Esophagus (tissue), 2 donors: ENCODE results near the gene LANCL1. TPM values are rescaled to one million over a fixed set of nuclear protein-coding genes. Genes with fewer than 3 reads are reported as not detected.
"Not testable (repeated sequence)": the region's sequence is repeated elsewhere in the genome, so short reads cannot be mapped to it uniquely, and the experiment has no call there.

Experiments used
- H3K27ac ChIP-seq, 2 donors: one replicate each; pipeline ENCODE4 v1.5.1; 2013; ENCODE audit warnings: low read depth in 2 of 2, mild to moderate bottlenecking in 2 of 2, inconsistent platforms in 1 of 2, low read length in 1 of 2, moderate library complexity in 1 of 2
- H3K27me3 ChIP-seq, 2 donors: one replicate each; pipeline ENCODE4 v1.6.1; 2013; ENCODE audit warnings: low read length in 2 of 2, control low read depth in 1 of 2, mild to moderate bottlenecking in 1 of 2; ENCODE audit not compliant: insufficient read depth in 2 of 2, control insufficient read depth in 1 of 2
- H3K36me3 ChIP-seq, 2 donors: one replicate each; pipeline ENCODE4 v1.6.1; 2013; ENCODE audit warnings: low read length in 1 of 2; ENCODE audit not compliant: control insufficient read depth in 2 of 2, insufficient read depth in 2 of 2
- H3K4me1 ChIP-seq, 2 donors: one replicate each; pipeline ENCODE4 v1.6.1; 2013; ENCODE audit warnings: low read length in 1 of 2; ENCODE audit not compliant: control insufficient read depth in 2 of 2, insufficient read depth in 2 of 2
- H3K4me3 ChIP-seq, 2 donors: one replicate each; pipeline ENCODE4 v1.5.1; 2013; ENCODE audit warnings: low read length in 2 of 2, mild to moderate bottlenecking in 2 of 2, low read depth in 1 of 2, moderate library complexity in 1 of 2
- H3K9me3 ChIP-seq, 2 donors: one replicate each; pipeline ENCODE4 v1.6.1; 2013; ENCODE audit warnings: mild to moderate bottlenecking in 2 of 2, low read depth in 1 of 2, low read length in 1 of 2, moderate library complexity in 1 of 2; ENCODE audit not compliant: control insufficient read depth in 2 of 2, insufficient read depth in 1 of 2
- WGBS, 2 donors: extraction: QIAGEN DNeasy Blood & Tissue Kit; methylation state at CpG; one replicate each; pipeline ENCODE4 v1.1.7; 2013; 5-methylcytosine and 5-hydroxymethylcytosine counted together
- polyA plus RNA-seq, 2 donors: library from polyadenylated mRNA; stranded (reverse); fragments of 200-250 nt; gene quantifications; one replicate each; pipeline ENCODE4 v1.2.3, GENCODE V29; 2013
- donor health status: healthy with polysubstance abuse.
- donor health status: Bipolar disorder and iron deficiency.

The LANCL1 gene
- polyA plus RNA-seq, 2 donors: 4.4 to 13.8 TPM

DNA sequence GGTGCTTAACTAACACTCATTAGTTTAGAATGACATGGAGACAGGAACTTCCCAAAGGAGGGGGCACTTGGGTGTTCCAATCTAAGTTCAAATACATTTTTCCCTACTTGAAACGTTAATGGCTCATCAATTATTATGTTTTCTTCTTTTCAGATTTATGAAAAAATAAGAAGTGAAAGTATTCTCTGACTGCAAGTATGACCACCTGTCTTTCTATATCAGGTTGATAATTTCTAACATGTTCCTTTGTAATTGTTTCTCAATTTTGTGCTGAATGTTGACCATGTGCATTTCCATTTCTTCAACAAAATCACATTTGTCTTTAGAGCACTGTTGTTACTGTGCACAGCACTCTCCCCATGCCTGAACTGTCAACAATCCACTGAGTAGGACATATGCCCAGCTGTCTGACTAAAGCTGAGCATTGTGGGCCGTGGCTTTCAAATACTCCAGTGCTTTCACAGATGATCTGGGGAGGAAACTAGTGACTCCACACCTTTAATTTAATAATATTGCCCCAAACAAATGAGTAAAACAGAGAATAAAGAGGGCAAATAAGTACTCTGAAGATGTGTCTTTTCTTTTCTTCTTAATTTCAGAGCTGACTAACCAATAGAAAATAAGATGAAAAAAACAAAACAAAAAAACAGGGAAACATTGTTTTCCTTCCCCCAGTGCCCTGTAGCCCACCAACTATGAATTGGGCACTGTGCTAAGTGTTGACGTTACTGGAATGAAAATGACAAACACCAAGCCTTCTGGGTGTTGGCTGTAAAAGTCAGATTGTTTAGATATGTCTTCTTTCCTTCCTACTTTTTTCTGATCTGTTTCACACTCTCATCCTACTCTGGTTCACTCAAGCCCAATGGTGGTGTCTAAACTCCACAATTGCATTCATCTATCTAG is 16.0 kb downstream of the LANCL1 start:
- no peaks in the 10 kb centered on the region for H3K4me1 ChIP-seq
- peaks cover 0 to 2% of the 10 kb centered on the region in 2 donors for H3K36me3 ChIP-seq
- no peaks in the 10 kb centered on the region for H3K9me3 ChIP-seq
- no peaks in the 10 kb centered on the region for H3K27me3 ChIP-seq
- WGBS, 2 donors: 88 to 89% methylated on average over 3 of the region's 3 CpGs
- H3K4me3 ChIP-seq: no peak overlapping the region
- H3K27ac ChIP-seq: no peak overlapping the region

DNA sequence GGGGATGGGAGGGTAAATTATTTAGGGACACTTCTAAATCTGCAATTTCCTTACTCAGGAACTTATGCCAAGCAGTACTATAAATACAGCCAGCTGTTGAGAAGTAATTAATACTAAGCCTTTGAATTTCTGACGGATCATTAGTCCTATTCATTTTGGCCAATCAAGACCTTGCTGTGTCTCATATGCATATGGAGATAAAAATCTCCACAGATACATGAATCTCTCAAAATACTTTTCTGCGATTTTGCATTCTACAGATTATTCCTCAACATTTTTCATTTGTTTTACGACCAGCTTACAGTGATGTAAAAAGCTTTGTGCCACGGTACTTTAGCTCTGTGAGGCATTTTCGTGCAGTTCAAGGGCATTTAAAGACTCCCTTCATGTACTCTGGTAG is 16.7 kb downstream of the LANCL1 start:
- Histone ChIP-seq H3K27me3 (no peaks in the 10 kb centered on the region), H3K27ac (no peak overlapping the region), H3K36me3 (peaks cover 0 to 2% of the 10 kb centered on the region in 2 donors), H3K9me3 (no peaks in the 10 kb centered on the region), H3K4me1 (no peaks in the 10 kb centered on the region), H3K4me3 (no peak overlapping the region)
- whole genome bisulfite sequencing, 2 donors: 82 to 95% methylated on average over 5 of the region's 5 CpGs

DNA sequence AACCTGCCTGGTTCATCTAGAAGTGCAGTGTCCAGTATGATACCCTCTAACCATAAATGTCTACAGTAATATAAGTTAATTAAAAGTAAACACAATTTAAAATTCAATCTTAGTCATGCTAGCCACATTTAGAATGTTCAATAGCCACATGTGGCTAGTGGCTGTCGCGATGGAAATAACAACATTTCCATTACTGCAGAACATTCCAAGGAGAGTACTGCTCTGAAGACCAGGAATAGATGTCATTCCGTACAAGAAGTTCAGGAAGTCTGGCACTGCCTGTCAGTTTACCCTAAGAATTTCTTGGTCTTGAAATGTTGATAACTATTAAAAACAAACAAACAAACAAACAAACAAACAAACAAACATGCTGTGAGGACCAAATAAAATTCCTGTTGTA is 17.2 kb downstream of the LANCL1 start:
- Histone ChIP-seq H3K27me3 (no peaks in the 10 kb centered on the region), H3K27ac (no peak overlapping the region), H3K4me3 (no peak overlapping the region), H3K36me3 (peaks cover 0 to 2% of the 10 kb centered on the region in 2 donors), H3K4me1 (no peaks in the 10 kb centered on the region), H3K9me3 (no peaks in the 10 kb centered on the region)
- 93 to 95% methylated on average over 3 of the region's 3 CpGs for WGBS, 2 donors

DNA sequence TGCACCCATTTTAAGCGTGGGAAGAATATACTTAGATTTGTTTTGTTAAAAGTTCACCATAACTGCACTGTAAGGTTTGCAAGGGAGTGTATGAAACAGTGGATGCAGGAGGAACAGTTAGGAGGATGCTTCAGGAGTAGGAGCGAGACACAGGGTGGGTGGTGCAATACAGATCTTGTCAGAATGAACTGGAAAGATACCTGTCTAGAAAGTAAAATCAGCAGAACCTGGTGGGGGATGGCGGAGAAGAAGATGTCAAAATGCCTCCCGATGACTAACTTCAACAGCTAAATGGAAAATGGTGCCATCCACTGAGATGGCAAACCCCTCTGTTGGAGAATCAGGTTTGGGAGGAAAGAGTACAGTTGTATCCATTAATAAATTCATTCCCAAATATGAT is 18.2 kb downstream of the LANCL1 start:
- Histone ChIP-seq H3K36me3 (peaks cover 0 to 4% of the 10 kb centered on the region in 2 donors), H3K9me3 (no peaks in the 10 kb centered on the region), H3K27me3 (no peaks in the 10 kb centered on the region), H3K4me3 (no peak overlapping the region), H3K4me1 (no peaks in the 10 kb centered on the region), H3K27ac (no peak overlapping the region)
- 98 to 99% methylated on average over 4 of the region's 4 CpGs for WGBS, 2 donors

DNA sequence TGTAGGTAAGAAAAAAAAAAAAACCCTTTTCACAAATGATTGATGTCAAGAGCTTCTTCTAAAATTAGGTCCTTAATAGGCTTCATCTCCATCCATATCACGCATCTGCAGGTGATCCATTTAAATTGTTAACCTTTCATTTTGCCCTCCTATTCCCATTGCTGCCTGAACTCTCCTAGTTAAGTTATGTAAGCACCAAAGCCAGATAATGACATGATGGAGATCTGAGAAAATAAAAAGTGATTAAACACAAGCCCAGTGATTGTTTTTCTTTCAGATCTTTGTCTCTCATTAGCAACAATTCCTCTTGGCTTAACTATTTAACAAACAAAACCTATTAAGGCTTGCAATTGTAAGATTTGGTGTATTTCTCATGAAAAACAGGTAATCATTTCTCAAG is 20.0 kb downstream of the LANCL1 start:
- Histone ChIP-seq H3K36me3 (peaks cover 0 to 4% of the 10 kb centered on the region in 2 donors), H3K4me3 (no peak overlapping the region), H3K27me3 (no peaks in the 10 kb centered on the region), H3K27ac (no peak overlapping the region), H3K9me3 (no peaks in the 10 kb centered on the region), H3K4me1 (no peaks in the 10 kb centered on the region)
- 91 to 95% methylated on average over 1 of the region's 1 CpG for WGBS, 2 donors

DNA sequence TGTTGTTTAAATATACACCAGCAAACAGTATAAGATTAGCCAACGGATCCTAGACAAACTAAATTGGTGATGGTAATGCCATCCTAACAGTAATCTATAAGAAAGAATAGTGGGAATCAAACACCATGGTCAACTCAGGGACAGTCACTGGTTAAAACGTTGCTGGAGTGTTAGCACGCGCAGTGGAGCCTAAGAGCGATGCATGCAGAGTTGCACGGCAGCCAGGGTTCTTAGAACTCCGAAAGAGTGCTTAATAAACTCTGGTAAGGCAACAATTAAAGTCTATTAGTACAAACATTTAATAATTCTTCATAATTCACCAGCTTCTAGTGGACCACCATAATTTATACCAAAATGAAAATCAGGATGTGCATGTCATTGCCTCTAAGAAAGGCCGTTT is 22.2 kb downstream of the LANCL1 start:
- no peak overlapping the region for H3K4me3 ChIP-seq
- no peaks in the 10 kb centered on the region for H3K9me3 ChIP-seq
- H3K36me3 ChIP-seq: peaks cover 0 to 2% of the 10 kb centered on the region in 2 donors
- no peak overlapping the region for H3K27ac ChIP-seq
- no peaks in the 10 kb centered on the region for H3K4me1 ChIP-seq
- WGBS, 2 donors: 90% methylated on average over 8 of the region's 8 CpGs
- H3K27me3 ChIP-seq: no peaks in the 10 kb centered on the region

DNA sequence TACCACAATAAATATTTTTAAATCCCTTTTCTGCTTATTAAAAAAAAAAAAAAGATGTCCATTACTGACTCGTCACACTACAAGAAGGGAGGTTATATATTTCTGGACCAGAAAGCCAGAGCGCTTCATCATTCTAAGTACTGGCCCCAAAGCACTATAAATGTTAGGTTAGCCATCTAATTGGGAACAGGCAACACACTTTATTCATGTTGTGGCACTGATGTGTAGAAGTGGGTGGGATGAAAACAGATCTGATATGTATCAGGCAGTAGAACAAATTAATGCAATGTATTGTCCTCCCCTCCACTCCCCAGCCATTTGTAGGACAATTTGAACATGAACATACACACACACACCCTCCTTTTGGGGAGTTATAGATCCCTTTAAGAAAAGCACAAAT is 24.4 kb downstream of the LANCL1 start:
- peaks cover 0 to 2% of the 10 kb centered on the region in 2 donors for H3K36me3 ChIP-seq
- 98% methylated on average over 2 of the region's 2 CpGs for whole genome bisulfite sequencing, 2 donors

DNA sequence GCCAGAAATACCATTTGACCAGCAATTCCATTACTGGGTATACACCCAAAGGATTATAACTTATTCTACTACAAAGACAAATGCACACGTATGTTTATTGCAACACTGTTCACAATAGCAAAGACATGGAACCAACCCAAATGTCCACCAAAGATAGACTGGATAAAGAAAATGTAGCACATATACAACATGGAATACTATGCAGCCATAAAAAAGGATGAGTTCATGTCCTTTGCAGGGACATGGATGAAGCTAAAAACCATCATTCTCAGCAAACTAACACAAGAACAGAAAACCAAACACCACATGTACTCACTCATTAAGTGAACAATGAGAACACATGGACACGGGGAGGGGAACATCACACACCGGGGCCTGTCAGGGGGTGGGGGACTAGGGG is 25.6 kb downstream of the LANCL1 start:
- not testable (repeated sequence) for H3K4me1 ChIP-seq, H3K27me3 ChIP-seq, H3K36me3 ChIP-seq, H3K27ac ChIP-seq, H3K9me3 ChIP-seq, H3K4me3 ChIP-seq
- WGBS, 2 donors: 95 to 96% methylated on average over 3 of the region's 3 CpGs

More for the DNA sequence above, 24.4 kb downstream of the LANCL1 start:
- Histone ChIP-seq H3K4me3 (no peak overlapping the region), H3K9me3 (no peaks in the 10 kb centered on the region), H3K4me1 (no peaks in the 10 kb centered on the region), H3K27ac (no peak overlapping the region), H3K27me3 (no peaks in the 10 kb centered on the region)

DNA sequence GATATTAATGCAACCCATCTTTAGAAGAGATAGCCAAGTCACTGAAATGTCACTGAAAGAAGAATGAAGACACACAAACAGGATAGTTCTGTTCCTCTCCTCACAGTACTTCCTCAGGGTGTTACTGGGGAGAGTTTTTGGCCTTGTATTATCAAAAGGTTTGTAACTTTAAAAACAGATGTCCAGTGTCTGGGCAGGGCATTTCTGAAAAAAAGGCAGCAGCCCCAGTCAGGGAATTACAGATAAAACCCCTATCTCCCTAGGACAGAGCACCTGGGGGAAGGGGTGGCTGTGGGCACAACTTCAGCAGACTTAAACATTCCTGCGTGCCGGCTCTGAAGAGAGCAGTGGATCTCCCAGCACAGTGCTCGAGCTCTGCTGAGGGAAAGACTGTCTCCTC is 30.8 kb downstream of the LANCL1 start:
- no peaks in the 10 kb centered on the region for H3K4me1 ChIP-seq
- no peaks in the 10 kb centered on the region for H3K9me3 ChIP-seq
- no peaks in the 10 kb centered on the region for H3K36me3 ChIP-seq
- no peak overlapping the region for H3K27ac ChIP-seq
- no peak overlapping the region for H3K4me3 ChIP-seq
- 94 to 96% methylated on average over 3 of the region's 3 CpGs for WGBS, 2 donors
- no peaks in the 10 kb centered on the region for H3K27me3 ChIP-seq

DNA sequence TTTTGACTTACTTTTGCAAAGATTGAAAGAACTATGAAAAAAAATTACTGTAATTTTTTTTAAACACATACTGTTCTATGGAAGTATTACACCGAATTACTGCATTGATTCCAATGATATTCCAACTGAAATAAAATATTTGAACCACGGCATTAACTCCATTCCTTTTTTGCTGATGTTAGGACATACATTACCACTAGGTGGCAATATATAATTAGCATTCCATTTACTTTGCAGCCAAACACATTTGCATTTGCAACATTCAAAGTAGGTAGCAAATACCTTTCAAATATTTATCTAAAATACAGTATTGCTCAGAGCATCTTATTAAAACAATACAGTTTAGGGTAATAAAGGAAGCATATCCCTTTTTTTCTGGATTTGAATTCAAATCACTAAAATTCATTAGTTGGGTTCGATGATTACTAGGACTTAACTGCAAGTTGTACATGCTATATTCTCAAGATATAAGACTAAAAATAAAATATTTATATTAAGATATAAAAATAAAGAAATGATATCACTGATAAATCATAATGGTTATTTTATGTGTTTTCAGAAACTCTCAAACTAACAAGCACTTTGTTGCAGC is 31.3 kb downstream of the LANCL1 start:
- WGBS, 2 donors: 44 to 49% methylated on average over 3 of the region's 3 CpGs
- Histone ChIP-seq H3K4me3 (no peak overlapping the region), H3K9me3 (no peaks in the 10 kb centered on the region), H3K27me3 (no peaks in the 10 kb centered on the region), H3K36me3 (no peaks in the 10 kb centered on the region), H3K27ac (no peak overlapping the region), H3K4me1 (no peaks in the 10 kb centered on the region)
